Lung (tissue), 12 donors: ENCODE measurements around the gene DBNL. TPM values are rescaled to one million over a fixed set of nuclear protein-coding genes. Genes with fewer than 3 reads are reported as not detected.

ENCODE experiments used
- ATAC-seq: fragments of 200-7000 bp; cut with Tn5 transposase; one replicate; pipeline ENCODE4 v1.9.1; 2020; ENCODE audit warnings: moderate number of reproducible peaks; ENCODE audit not compliant: insufficient read depth, low FRiP score
- DNase-seq, 3 donors: peaks; one replicate each; pipeline ENCODE4 v3.0.0-alpha.2; 2013 to 2017
- H3K27ac ChIP-seq, 2 donors: one replicate each; pipeline ENCODE4 v1.5.1; 2013; ENCODE audit warnings: mild to moderate bottlenecking in 2 of 2, moderate library complexity in 2 of 2, control low read depth in 1 of 2, inconsistent platforms in 1 of 2, low read depth in 1 of 2, low read length in 1 of 2
- H3K27me3 ChIP-seq, 3 donors: one replicate each; pipeline ENCODE4 v1.5.1; 2013; ENCODE audit warnings: low read length in 2 of 3; ENCODE audit not compliant: control insufficient read depth in 3 of 3, insufficient read depth in 3 of 3
- H3K36me3 ChIP-seq, 4 donors: one replicate each; pipeline ENCODE4 v1.5.1; 2013; ENCODE audit warnings: low read length in 4 of 4, mild to moderate bottlenecking in 1 of 4, moderate library complexity in 1 of 4; ENCODE audit not compliant: control insufficient read depth in 4 of 4, insufficient read depth in 4 of 4
- H3K4me1 ChIP-seq, 5 donors: one replicate each; pipeline ENCODE4 v1.5.1; 2013; ENCODE audit warnings: low read length in 5 of 5, mild to moderate bottlenecking in 2 of 5, moderate library complexity in 1 of 5; ENCODE audit not compliant: control insufficient read depth in 5 of 5, insufficient read depth in 5 of 5
- H3K4me3 ChIP-seq: one replicate; pipeline ENCODE4 v1.5.1; 2013; ENCODE audit warnings: mild to moderate bottlenecking, control low read depth, moderate library complexity
- H3K9ac ChIP-seq, 2 donors: one replicate each; pipeline ENCODE4 v1.5.1; 2013; ENCODE audit warnings: low read length in 2 of 2, control low read depth in 1 of 2; ENCODE audit not compliant: insufficient read depth in 1 of 2
- H3K9me3 ChIP-seq, 4 donors: one replicate each; pipeline ENCODE4 v1.5.1; 2013; ENCODE audit warnings: low read length in 3 of 4, mild to moderate bottlenecking in 1 of 4, moderate library complexity in 1 of 4; ENCODE audit not compliant: control insufficient read depth in 4 of 4, insufficient read depth in 3 of 4
- WGBS, 2 donors: extraction: QIAGEN DNeasy Blood & Tissue Kit; methylation state at CpG; one replicate each; pipeline ENCODE4 v1.1.7; 2013; 5-methylcytosine and 5-hydroxymethylcytosine counted together
- polyA plus RNA-seq, 2 donors: library from polyadenylated mRNA; stranded (reverse); fragments of 200-250 nt; gene quantifications; one replicate each; pipeline ENCODE4 v1.2.1, GENCODE V29; 2013
- total RNA-seq, 2 donors: library from RNA; depleted of rRNA in 1 of 2; stranded (reverse); fragments of >200 nt in 1 of 2; gene quantifications; one replicate each; pipeline ENCODE4 v1.2.1, GENCODE V29; 2014 to 2021
- TF ChIP-seq, protein P1 (sequence below): IDR thresholded peaks from 2 replicates; pipeline ENCODE4 v1.5.1; 2012; ENCODE audit warnings: mild to moderate bottlenecking; ENCODE audit errors: control extremely low read depth, extremely low read depth
- donor health status: control.
- donor health status: control.
- donor health status: Bipolar disorder and iron deficiency.
- donor health status: healthy.
- donor health status: DM: yes; HTN: yes; CAD: no.

Gene DBNL
- total and polyA plus RNA-seq, 4 donors: 65.9 to 209 (median 116) TPM

- H3K9ac ChIP-seq: no peak overlapping the region
- peaks cover 0 to 6% (median under 1%) of the 10 kb centered on the region in 4 donors for H3K36me3 ChIP-seq
- H3K27ac ChIP-seq: no peak overlapping the region
- no peak overlapping the region for H3K4me3 ChIP-seq
- peaks cover 0 to 4% (median 0%) of the 10 kb centered on the region in 3 donors for H3K27me3 ChIP-seq
- H3K9me3 ChIP-seq: no peaks in the 10 kb centered on the region
- no peak for ATAC-seq
- 69 to 71% methylated on average over 7 of the region's 7 CpGs for WGBS, 2 donors
- H3K4me1 ChIP-seq: peaks cover 0 to 11% (median 0%) of the 10 kb centered on the region in 5 donors
- TF ChIP-seq, protein P1, sequence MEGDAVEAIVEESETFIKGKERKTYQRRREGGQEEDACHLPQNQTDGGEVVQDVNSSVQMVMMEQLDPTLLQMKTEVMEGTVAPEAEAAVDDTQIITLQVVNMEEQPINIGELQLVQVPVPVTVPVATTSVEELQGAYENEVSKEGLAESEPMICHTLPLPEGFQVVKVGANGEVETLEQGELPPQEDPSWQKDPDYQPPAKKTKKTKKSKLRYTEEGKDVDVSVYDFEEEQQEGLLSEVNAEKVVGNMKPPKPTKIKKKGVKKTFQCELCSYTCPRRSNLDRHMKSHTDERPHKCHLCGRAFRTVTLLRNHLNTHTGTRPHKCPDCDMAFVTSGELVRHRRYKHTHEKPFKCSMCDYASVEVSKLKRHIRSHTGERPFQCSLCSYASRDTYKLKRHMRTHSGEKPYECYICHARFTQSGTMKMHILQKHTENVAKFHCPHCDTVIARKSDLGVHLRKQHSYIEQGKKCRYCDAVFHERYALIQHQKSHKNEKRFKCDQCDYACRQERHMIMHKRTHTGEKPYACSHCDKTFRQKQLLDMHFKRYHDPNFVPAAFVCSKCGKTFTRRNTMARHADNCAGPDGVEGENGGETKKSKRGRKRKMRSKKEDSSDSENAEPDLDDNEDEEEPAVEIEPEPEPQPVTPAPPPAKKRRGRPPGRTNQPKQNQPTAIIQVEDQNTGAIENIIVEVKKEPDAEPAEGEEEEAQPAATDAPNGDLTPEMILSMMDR: no peak
- DNase-seq: no peak
Measured at GRCh38 chr7:44066494-44067063, 22.1 kb downstream of the DBNL start.

GRCh38 chr7:44067064-44067951 lies 22.8 kb downstream of the DBNL start:
- 80 to 90% methylated on average over 11 of the region's 11 CpGs for WGBS, 2 donors
- DNase-seq (peak in 1 of 3 donors; percentile 17), ATAC-seq (no peak)
- TF ChIP-seq, protein P1: no peak
- Histone ChIP-seq H3K27me3 (peaks cover 0 to 4% (median 0%) of the 10 kb centered on the region in 3 donors), H3K27ac (no peak overlapping the region), H3K36me3 (peaks cover 0 to 6% (median 0%) of the 10 kb centered on the region in 4 donors), H3K4me1 (peaks cover 0 to 11% (median 0%) of the 10 kb centered on the region in 5 donors), H3K9me3 (no peaks in the 10 kb centered on the region), H3K9ac (no peak overlapping the region), H3K4me3 (no peak overlapping the region)

GRCh38 chr7:44068054-44068453 lies 23.6 kb downstream of the DBNL start:
- TF ChIP-seq, protein P1: no peak
- Histone ChIP-seq H3K9ac (no peak overlapping the region), H3K27ac (no peak overlapping the region), H3K4me3 (no peak overlapping the region), H3K36me3 (peaks cover 0 to 7% (median 2%) of the 10 kb centered on the region in 4 donors), H3K27me3 (peaks cover 0 to 4% (median 0%) of the 10 kb centered on the region in 3 donors), H3K9me3 (no peaks in the 10 kb centered on the region), H3K4me1 (peaks cover 0 to 10% (median 0%) of the 10 kb centered on the region in 5 donors)
- DNase-seq (no peak), ATAC-seq (no peak)
- 61 to 77% methylated on average over 7 of the region's 7 CpGs for WGBS, 2 donors
